Central memory CD8-positive, alpha-beta T cell (primary cell): ENCODE measurements around the gene CADPS2.
"Not testable (repeated sequence)": the region's sequence is repeated elsewhere in the genome, so short reads cannot be mapped to it uniquely, and the experiment has no call there.

ENCODE experiments used
- ATAC-seq: fragments of 150-1000 bp; cut with Tn5 transposase; replicated peaks from 2 replicates; pipeline ENCODE4 v1.10.0; 2022; ENCODE audit warnings: mild to moderate bottlenecking, moderate FRiP score, moderate number of reproducible peaks; ENCODE audit not compliant: poor library complexity, severe bottlenecking; ENCODE audit errors: extremely low read depth
- DNase-seq, 2 donors: peaks; one replicate each; pipeline ENCODE4 v3.0.0; 2021; ENCODE audit warnings: low spot score in 2 of 2
- H3K27ac Mint-ChIP-seq: one replicate; pipeline ENCODE4 v1.8.0; 2022; ENCODE audit warnings: low read depth, mild to moderate bottlenecking, moderate library complexity, mixed read lengths
- H3K27me3 Mint-ChIP-seq: one replicate; pipeline ENCODE4 v1.8.0; 2022; ENCODE audit warnings: mixed read lengths
- H3K36me3 Mint-ChIP-seq: one replicate; pipeline ENCODE4 v1.8.0; 2022; ENCODE audit warnings: mild to moderate bottlenecking, moderate library complexity, mixed read lengths; ENCODE audit not compliant: insufficient read depth
- H3K4me1 Mint-ChIP-seq: one replicate; pipeline ENCODE4 v1.8.0; 2022; ENCODE audit warnings: mixed read lengths
- H3K4me3 Mint-ChIP-seq: one replicate; pipeline ENCODE4 v1.8.0; 2022; ENCODE audit warnings: mild to moderate bottlenecking, moderate library complexity, mixed read lengths
- H3K9me3 Mint-ChIP-seq: one replicate; pipeline ENCODE4 v1.8.0; 2022; ENCODE audit warnings: mixed read lengths

Gene CADPS2

DNA sequence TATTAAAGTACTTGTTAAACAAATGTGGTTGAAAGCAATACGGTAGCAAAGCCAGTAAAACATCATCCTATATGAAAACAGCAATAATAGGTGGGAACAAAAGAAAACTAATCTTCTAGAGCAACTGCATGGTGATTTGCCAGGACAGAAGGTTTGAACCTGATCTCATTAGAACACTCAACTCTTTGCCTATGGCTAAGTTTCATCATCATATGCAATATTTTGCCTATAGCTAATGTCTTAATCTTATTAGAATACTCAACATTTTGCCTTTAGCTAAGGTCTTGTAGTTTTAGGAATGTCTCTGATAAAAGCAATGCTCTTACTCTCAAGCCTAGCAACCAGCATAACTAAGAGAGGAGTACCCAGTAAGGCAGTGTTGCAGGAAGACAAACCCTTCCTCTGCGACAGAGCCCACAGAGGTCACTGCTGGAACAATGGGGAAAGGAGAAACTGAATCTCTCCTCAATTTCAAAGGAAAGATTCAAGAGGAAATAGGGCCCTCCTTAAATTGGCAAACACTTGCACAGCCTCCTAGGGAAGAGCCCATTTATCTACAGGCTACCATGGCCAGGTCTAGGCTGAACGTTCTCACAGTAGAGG, 38.3 kb downstream of the CADPS2 start:
- Mint-ChIP-seq H3K4me1 (no peaks in the 10 kb centered on the region), H3K27ac (no peak overlapping the region)
- no peak for ATAC-seq

DNA sequence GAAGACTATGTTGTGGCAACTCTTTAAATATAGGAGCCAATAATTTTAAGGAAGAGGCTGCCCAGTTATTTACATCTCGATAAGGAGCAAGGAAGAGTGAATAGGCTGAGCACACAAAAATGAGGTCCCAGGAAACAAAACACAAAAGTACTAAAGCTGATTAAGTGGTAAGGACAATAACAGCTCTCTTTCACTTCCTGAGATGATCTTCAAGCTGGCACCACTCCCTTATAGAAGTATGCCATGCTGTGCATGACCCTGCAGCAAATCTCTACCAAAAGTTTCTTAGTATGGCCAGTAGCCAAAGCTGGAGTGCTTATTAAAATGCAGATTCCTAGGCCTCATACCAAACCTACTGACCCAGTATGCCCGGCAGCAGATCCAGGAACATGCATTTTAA, 39.7 kb downstream of the CADPS2 start:
- no peak overlapping the region for H3K27ac Mint-ChIP-seq
- H3K27me3 Mint-ChIP-seq = no peaks in the 10 kb centered on the region
- no peak for ATAC-seq
- H3K4me3 Mint-ChIP-seq = no peak overlapping the region
- no peak for DNase-seq
- no peaks in the 10 kb centered on the region for H3K4me1 Mint-ChIP-seq
- peaks cover 2% of the 10 kb centered on the region for H3K36me3 Mint-ChIP-seq
- peaks cover 32% of the 10 kb centered on the region for H3K9me3 Mint-ChIP-seq

More for the DNA sequence above, 38.3 kb downstream of the CADPS2 start:
- no peak for DNase-seq
- Mint-ChIP-seq H3K36me3 (peaks cover 2% of the 10 kb centered on the region), H3K9me3 (peaks cover 36% of the 10 kb centered on the region), H3K27me3 (no peaks in the 10 kb centered on the region), H3K4me3 (no peak overlapping the region)

DNA sequence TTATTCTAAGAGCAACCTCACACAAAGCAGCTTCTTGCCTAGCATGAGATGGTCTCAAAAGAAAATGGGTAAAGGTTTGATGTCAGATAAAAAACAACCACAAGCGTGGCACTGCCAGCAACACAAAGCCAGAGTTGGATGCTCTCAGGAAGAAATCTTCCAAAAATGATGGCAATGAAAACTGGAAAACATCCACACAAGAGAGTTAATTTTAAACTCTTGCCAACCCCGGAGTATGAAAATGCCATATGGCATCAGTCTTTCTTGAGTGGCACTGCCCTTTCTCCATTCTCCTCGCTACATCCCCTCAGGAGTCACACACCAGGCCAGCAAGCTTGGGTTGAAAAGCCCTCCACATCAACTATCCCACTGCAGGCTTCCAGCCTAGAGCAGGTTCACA, 41.0 kb downstream of the CADPS2 start:
- Mint-ChIP-seq H3K4me3 (no peak overlapping the region), H3K9me3 (peaks cover 27% of the 10 kb centered on the region), H3K4me1 (no peaks in the 10 kb centered on the region), H3K36me3 (no peaks in the 10 kb centered on the region), H3K27me3 (no peaks in the 10 kb centered on the region), H3K27ac (no peak overlapping the region)
- DNase-seq (no peak), ATAC-seq (no peak)

DNA sequence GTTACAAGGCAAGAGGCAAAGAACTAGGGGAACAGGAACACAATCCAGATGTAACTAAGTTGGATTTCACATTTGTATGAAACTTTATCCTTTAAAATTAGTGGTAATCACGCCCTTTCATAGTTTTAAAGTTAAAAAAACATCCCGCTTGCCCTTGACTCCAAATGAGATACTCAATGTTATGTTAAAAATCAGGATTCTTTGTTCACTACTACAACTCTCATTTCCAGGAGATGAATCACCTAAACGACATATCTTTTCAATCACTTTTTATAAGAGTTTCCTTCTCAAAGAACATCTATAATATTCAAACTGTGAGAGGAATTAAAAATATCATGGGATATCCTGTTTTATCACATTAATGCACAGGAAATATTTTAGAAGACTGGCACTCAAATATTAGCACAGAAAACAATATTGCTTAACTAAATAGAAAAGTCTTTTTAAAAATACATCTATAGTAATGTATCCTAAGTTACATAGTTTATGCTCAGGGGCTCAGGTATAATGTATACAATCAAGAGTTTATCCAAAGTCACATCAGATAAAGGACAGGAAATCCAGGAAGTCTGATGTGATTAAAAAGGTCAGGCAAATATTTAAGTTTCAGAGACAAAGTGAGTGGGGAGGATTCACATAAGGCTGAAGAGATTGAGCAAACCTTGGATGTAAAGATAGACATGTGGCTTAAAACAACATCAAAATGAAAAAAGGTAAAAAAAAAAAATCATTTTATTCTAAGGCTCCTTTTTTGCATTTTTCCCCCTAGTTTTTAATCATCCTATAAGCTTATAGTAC, 41.9 kb downstream of the CADPS2 start:
- Mint-ChIP-seq H3K27me3 (no peaks in the 10 kb centered on the region), H3K4me1 (no peaks in the 10 kb centered on the region), H3K27ac (no peak overlapping the region), H3K4me3 (no peak overlapping the region), H3K36me3 (no peaks in the 10 kb centered on the region), H3K9me3 (peaks cover 27% of the 10 kb centered on the region)
- DNase-seq (no peak), ATAC-seq (no peak)

DNA sequence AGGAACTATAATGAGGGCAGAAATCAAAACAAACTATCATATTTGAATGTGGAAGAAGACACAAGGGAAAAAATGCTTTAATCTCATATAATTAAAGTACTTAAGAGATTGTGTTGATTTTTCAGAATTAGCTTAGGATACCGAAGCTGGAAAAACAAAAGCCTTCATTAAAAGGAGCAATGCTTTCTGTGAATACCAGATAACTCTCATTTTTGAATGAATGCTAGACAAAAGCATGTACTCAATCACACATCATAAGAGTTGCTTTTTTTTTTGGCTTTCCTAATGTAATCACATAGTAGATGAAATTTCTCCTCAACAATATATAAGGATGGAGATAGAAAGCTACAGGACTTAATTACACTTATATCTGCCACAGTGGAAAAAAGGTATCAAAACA, 43.3 kb downstream of the CADPS2 start:
- no peak for ATAC-seq
- H3K27me3 Mint-ChIP-seq = no peaks in the 10 kb centered on the region
- peaks cover 22% of the 10 kb centered on the region for H3K9me3 Mint-ChIP-seq
- H3K36me3 Mint-ChIP-seq = no peaks in the 10 kb centered on the region
- H3K4me1 Mint-ChIP-seq = no peaks in the 10 kb centered on the region
- H3K27ac Mint-ChIP-seq = no peak overlapping the region
- no peak for DNase-seq
- H3K4me3 Mint-ChIP-seq = no peak overlapping the region

DNA sequence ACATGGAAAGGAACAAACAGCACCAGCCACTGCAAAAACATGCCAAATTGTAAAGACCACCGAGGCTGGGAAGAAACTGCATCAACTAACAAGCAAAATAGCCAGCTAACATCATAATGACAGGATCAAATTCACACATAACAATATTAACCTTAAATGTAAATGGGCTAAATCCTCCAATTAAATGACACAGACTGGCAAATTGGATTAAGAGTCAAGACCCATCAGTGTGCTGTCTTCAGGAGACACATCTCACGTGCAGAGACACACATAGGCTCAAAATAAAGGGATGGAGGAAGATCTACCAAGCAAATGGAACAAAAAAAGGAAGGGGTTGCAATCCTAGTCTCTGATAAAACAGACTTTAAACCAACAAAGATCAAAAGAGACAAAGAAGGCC, 50.0 kb downstream of the CADPS2 start:
- DNase-seq, ATAC-seq, H3K4me3 Mint-ChIP-seq, H3K36me3 Mint-ChIP-seq, H3K27me3 Mint-ChIP-seq, H3K4me1 Mint-ChIP-seq, H3K27ac Mint-ChIP-seq: not testable (repeated sequence)
- H3K9me3 Mint-ChIP-seq = peaks cover 11% of the 10 kb centered on the region

DNA sequence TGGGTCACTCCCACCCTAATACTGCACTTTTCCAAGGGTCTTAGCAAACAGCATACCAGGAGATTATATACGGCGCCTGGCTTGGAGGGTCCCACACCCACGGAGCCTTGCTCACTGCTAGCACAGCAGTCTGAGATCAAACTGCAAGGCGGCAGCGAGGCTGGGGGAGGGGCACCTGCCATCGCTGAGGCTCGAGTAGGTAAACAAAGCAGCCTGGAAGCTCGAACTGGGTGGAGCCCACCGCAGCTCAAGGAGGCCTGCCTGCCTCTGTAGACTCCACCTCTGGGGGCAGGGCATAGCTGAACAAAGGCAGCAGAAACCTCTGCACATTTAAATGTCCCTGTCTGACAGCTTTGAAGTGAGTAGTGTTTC, 51.7 kb downstream of the CADPS2 start:
- not testable (repeated sequence) for H3K27me3 Mint-ChIP-seq, H3K27ac Mint-ChIP-seq, H3K4me1 Mint-ChIP-seq, H3K4me3 Mint-ChIP-seq, H3K36me3 Mint-ChIP-seq, DNase-seq, ATAC-seq
- peaks cover 10% of the 10 kb centered on the region for H3K9me3 Mint-ChIP-seq

DNA sequence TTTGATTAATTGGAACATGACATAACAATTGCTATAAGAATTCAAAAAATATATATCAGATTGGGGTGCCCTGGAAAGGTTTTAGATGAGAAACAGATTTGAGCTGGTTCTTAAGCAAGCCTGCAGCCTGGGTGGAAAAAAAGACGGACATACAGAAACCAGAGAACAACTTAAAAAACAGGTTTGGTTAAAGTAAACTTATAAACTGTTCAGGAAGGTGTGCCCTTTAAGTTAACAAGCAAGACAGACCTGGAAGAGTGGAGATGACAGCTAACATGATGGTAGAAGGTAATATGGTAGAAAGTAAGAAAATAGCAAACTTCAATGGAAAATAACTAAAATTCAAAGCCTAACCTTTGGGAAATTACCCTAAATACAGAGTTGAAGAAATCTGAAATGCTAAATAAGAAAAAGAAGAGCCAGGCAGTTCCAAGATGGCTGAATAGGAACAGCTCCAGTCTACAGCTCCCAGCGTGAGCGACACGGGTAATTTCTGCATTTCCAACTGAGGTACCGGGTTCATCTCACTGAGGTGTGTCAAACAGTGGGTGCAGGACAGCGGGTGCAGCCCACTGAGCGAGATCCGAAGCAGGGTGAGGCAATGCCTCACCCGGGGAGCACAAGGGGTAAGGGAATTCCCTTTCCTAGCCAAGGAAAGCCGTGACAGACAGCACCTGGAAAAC, 52.2 kb downstream of the CADPS2 start:
- peaks cover 10% of the 10 kb centered on the region for H3K9me3 Mint-ChIP-seq
- H3K27ac Mint-ChIP-seq = no peak overlapping the region
- H3K27me3 Mint-ChIP-seq = no peaks in the 10 kb centered on the region
- DNase-seq (no peak), ATAC-seq (no peak)
- no peaks in the 10 kb centered on the region for H3K4me1 Mint-ChIP-seq
- H3K36me3 Mint-ChIP-seq = peaks cover 3% of the 10 kb centered on the region
- no peak overlapping the region for H3K4me3 Mint-ChIP-seq

DNA sequence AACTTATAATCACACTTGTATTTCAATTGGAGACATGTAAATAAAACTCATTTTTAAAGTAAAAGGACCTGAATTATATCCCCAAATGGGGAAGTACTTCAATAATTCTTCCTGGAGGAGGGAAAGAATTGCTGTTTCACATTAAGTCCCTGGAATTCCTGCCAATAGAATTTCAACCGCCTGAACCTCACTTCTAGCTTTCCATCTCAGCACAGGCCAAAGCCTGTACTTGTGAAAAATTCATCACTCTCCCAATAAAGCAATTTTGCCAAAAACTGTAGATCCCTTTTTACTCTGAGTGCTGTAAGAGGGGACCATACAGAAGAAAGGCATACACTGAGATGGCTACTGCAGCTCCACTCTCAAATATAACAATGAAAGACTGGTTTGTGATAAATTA, 54.8 kb downstream of the CADPS2 start:
- ATAC-seq (no peak), DNase-seq (no peak)
- no peaks in the 10 kb centered on the region for H3K27me3 Mint-ChIP-seq
- H3K27ac Mint-ChIP-seq = no peak overlapping the region
- peaks cover 16% of the 10 kb centered on the region for H3K9me3 Mint-ChIP-seq
- H3K4me1 Mint-ChIP-seq = no peaks in the 10 kb centered on the region
- peaks cover 3% of the 10 kb centered on the region for H3K36me3 Mint-ChIP-seq
- H3K4me3 Mint-ChIP-seq = no peak overlapping the region

DNA sequence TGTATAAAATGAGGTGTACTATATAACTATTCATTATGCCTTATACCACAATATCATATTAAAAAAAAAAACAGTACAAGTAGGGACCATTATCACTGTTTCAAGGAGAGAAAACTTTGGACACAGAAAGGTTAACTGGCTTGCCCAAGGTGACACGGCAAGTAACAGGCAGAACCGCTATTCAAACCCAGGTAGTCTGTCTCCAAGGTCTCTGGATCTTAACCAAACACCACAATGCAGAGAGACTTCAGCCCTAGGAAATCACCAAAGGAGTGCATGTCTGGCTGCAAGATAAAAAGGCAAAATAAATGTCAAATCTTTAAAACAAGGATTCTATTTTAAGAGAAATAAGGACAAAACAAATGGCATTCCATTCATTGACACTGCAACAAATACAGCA, 56.3 kb downstream of the CADPS2 start:
- H3K27ac Mint-ChIP-seq = no peak overlapping the region
- H3K27me3 Mint-ChIP-seq = no peaks in the 10 kb centered on the region
- H3K9me3 Mint-ChIP-seq = peaks cover 11% of the 10 kb centered on the region
- H3K36me3 Mint-ChIP-seq = no peaks in the 10 kb centered on the region
- H3K4me1 Mint-ChIP-seq = no peaks in the 10 kb centered on the region
- DNase-seq (no peak), ATAC-seq (no peak)
- no peak overlapping the region for H3K4me3 Mint-ChIP-seq

DNA sequence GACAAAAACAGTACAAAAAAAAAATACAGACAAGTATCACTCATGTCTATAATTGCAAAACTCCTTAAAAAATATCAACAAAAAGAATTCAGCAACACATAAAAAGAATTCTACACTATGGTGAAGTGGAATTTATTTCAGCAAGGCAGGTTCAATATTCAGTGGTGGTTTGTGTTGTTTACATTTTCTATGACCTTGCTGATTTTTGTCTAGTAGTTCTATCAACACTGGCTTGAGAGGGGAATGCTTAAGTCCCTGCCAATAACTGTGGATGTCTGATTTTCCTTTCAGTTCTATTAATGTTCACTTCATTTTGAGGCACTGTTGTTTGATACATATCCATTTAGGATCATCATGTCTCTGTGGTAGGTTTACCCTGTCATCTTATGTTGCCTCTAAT, 58.5 kb downstream of the CADPS2 start:
- no peak overlapping the region for H3K4me3 Mint-ChIP-seq
- peaks cover 8% of the 10 kb centered on the region for H3K9me3 Mint-ChIP-seq
- H3K27ac Mint-ChIP-seq = no peak overlapping the region
- no peaks in the 10 kb centered on the region for H3K27me3 Mint-ChIP-seq
- DNase-seq (no peak), ATAC-seq (no peak)
- H3K4me1 Mint-ChIP-seq = no peaks in the 10 kb centered on the region
- no peaks in the 10 kb centered on the region for H3K36me3 Mint-ChIP-seq

DNA sequence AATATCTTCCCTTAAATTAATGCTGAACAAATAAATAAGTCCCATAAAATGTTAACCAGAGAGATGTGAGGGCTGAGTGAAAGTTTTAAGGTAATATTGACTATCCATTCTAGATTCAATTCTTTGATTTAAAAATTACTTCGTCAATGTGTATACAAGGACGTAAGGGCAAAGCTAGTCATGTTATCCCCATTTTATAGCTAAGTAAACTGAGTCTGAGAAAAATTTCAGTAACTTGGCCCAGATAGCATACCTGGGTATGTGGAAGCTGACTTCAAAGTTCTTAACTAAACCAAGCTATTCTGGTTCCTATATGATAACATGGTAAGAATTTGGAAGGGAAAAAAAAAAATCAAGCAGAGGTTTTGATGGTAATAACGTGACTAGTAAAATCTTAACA, 72.4 kb downstream of the CADPS2 start:
- ATAC-seq (no peak), DNase-seq (no peak)
- Mint-ChIP-seq H3K9me3 (peaks cover 11% of the 10 kb centered on the region), H3K27ac (no peak overlapping the region), H3K36me3 (no peaks in the 10 kb centered on the region), H3K4me1 (no peaks in the 10 kb centered on the region), H3K27me3 (no peaks in the 10 kb centered on the region), H3K4me3 (no peak overlapping the region)

DNA sequence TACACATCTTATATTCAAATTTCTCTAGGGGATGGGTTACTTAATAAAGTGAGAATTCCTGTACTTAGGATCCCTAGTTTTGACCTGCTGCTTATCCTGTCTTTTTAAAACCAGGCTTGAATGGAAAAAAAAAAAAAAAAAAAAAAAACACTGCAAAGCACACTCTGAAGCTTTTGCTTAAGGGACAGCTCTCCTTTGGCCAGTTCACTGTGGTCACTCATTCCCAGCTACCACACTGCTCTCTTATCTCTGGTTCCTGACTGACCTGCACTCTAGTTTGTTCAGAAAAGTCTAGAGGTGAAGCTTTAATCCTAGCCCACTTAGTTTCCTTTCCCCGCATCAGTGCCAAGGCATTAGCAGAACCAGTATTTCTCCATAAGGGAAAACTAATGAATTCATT, 82.4 kb downstream of the CADPS2 start:
- ATAC-seq = no peak
- Mint-ChIP-seq H3K9me3 (no peaks in the 10 kb centered on the region), H3K4me1 (no peaks in the 10 kb centered on the region), H3K4me3 (no peak overlapping the region), H3K36me3 (no peaks in the 10 kb centered on the region), H3K27ac (no peak overlapping the region), H3K27me3 (no peaks in the 10 kb centered on the region)
- DNase-seq = no peak
